ENCODE results near the gene PKN1.

The PKN1 gene

GRCh38 chr19:14428882-14429416 lies 4.2 kb upstream of the PKN1 start:
- no peaks in the 10 kb centered on the region for H3K27me3 ChIP-seq
- TF ChIP-seq CTCF (IDR thresholded peaks at IDR 0.05; ENCODE audit: low read depth, low read length) = no peak
- no peaks in the 10 kb centered on the region for H3K9me3 ChIP-seq
- no peaks in the 10 kb centered on the region for H3K36me3 ChIP-seq
- no peak for DNase-seq
- H3K4me3 ChIP-seq (ENCODE audit: low read depth, low read length) = no peak overlapping the region
- no peaks in the 10 kb centered on the region for H3K4me1 ChIP-seq

- Histone ChIP-seq H3K36me3 (no peaks in the 10 kb centered on the region), H3K4me1 (no peaks in the 10 kb centered on the region), H3K27me3 (no peaks in the 10 kb centered on the region), H3K4me3 (ENCODE audit: low read depth, low read length) (no peak overlapping the region), H3K9me3 (no peaks in the 10 kb centered on the region)
- no peak for TF ChIP-seq CTCF (IDR thresholded peaks at IDR 0.05; ENCODE audit: low read depth, low read length)
- no peak for DNase-seq
Measured at GRCh38 chr19:14430712-14431111, 2.4 kb upstream of the PKN1 start.

- no peaks in the 10 kb centered on the region for H3K9me3 ChIP-seq
- TF ChIP-seq CTCF (IDR thresholded peaks at IDR 0.05; ENCODE audit: low read depth, low read length) = no peak
- no peaks in the 10 kb centered on the region for H3K4me1 ChIP-seq
- no peaks in the 10 kb centered on the region for H3K36me3 ChIP-seq
- H3K4me3 ChIP-seq (ENCODE audit: low read depth, low read length) = peak overlapping the region; percentile 71
- DNase-seq = no peak
- H3K27me3 ChIP-seq = no peaks in the 10 kb centered on the region
Measured at GRCh38 chr19:14433554-14434501, 722 bp downstream of the PKN1 start.

GRCh38 chr19:14434543-14435319 lies 1.6 kb downstream of the PKN1 start:
- no peaks in the 10 kb centered on the region for H3K4me1 ChIP-seq
- H3K27me3 ChIP-seq = no peaks in the 10 kb centered on the region
- DNase-seq = peak; percentile 56
- no peaks in the 10 kb centered on the region for H3K36me3 ChIP-seq
- H3K9me3 ChIP-seq = no peaks in the 10 kb centered on the region
- H3K4me3 ChIP-seq (ENCODE audit: low read depth, low read length) = peak overlapping the region; percentile 71
- no peak for TF ChIP-seq CTCF (IDR thresholded peaks at IDR 0.05; ENCODE audit: low read depth, low read length)

GRCh38 chr19:14435320-14436050 lies 2.4 kb downstream of the PKN1 start:
- DNase-seq = no peak
- TF ChIP-seq CTCF (IDR thresholded peaks at IDR 0.05; ENCODE audit: low read depth, low read length) = no peak
- no peaks in the 10 kb centered on the region for H3K36me3 ChIP-seq
- H3K9me3 ChIP-seq = no peaks in the 10 kb centered on the region
- H3K27me3 ChIP-seq = no peaks in the 10 kb centered on the region
- no peaks in the 10 kb centered on the region for H3K4me1 ChIP-seq
- H3K4me3 ChIP-seq (ENCODE audit: low read depth, low read length) = peak overlapping the region; percentile 71
